A549 (cell line): ENCODE data around the gene ZNF200. TPM values are rescaled to one million over a fixed set of nuclear protein-coding genes. Genes with fewer than 3 reads are reported as not detected.

Experiments used
- ATAC-seq, 2 experiments: fragments of 200-7000 bp in 1 of 2; fragments of >200 bp in 1 of 2; cut with Nextera tagmentation in 1 of 2; cut with Tn5 transposase in 1 of 2; 3 replicates each; pipeline versions ENCODE4 v1.8.0 to v1.9.1; 2018 to 2020; ENCODE audit warnings: mild to moderate bottlenecking in 1 of 2, moderate library complexity in 1 of 2
- CTCF ChIA-PET: fragments of 300-600 bp; sonication (Branson Sonifier 250); formaldehyde crosslinking; extraction: SDS; loops from one replicate; lab custom pipeline; 2021; ENCODE audit warnings: antibody characterized with exemption, inconsistent platforms; lab: Yijun Ruan, JAX
- POLR2A ChIA-PET: fragments of 350-600 bp; formaldehyde crosslinking; extraction: SDS; loops from one replicate; lab custom pipeline; 2021; ENCODE audit warnings: antibody characterized with exemption, inconsistent platforms; lab: Yijun Ruan, JAX
- DNase-seq, 2 experiments: peaks; one replicate each; pipeline versions ENCODE4 v3.0.0 to v3.0.0-alpha.2; 2011 to 2016; ENCODE audit warnings: low read depth in 1 of 2, low spot score in 1 of 2
- FAIRE-seq: peaks from 2 replicates; lab custom pipeline; 2011; peaks lifted over from hg19 to GRCh38; lab: Jason Lieb, UNC
- H3K27ac ChIP-seq, 2 experiments: fragments of >200 bp; sonication (Bioruptor Twin); formaldehyde crosslinking; 3 replicates each; pipeline ENCODE4 v1.5.1; 2016 to 2017
- H3K4me1 ChIP-seq: fragments of >200 bp; sonication (Bioruptor Twin); formaldehyde crosslinking; 3 replicates; pipeline ENCODE4 v1.6.1; 2016
- H3K4me2 ChIP-seq: fragments of >200 bp; sonication (Bioruptor Twin); formaldehyde crosslinking; 3 replicates; pipeline ENCODE4 v1.6.1; 2016
- H3K4me3 ChIP-seq: fragments of >200 bp; sonication (Bioruptor Twin); formaldehyde crosslinking; 3 replicates; pipeline ENCODE4 v1.5.1; 2016
- H3K9me3 ChIP-seq: fragments of >200 bp; sonication (Bioruptor Twin); formaldehyde crosslinking; 3 replicates; pipeline ENCODE4 v1.6.1; 2016
- BHLHE40 ChIP-seq: IDR thresholded peaks from 2 replicates; pipeline ENCODE4 v1.6.1; 2012; ENCODE audit warnings: low read depth, low read length, inconsistent platforms
- CBX2 ChIP-seq: fragments of 200-600 bp; sonication (generic); IDR thresholded peaks from 2 replicates; pipeline ENCODE4 v1.6.1; 2016; ENCODE audit warnings: low read depth, mild to moderate bottlenecking, borderline replicate concordance
- CBX8 ChIP-seq: fragments of 200-600 bp; sonication (generic); IDR thresholded peaks from 2 replicates; pipeline ENCODE4 v1.6.1; 2016
- CEBPB ChIP-seq, 2 experiments: fragments of >200 bp in 1 of 2; sonication (Bioruptor Twin) in 1 of 2; formaldehyde crosslinking in 1 of 2; IDR thresholded peaks; 2 replicates each; pipeline ENCODE4 v1.6.1; 2012 to 2016
- CHD2 ChIP-seq: fragments of 150-350 bp; IDR thresholded peaks from 2 replicates; pipeline ENCODE4 v1.6.1; 2014; ENCODE audit warnings: low read length; ENCODE audit not compliant: partially characterized antibody
- EHMT2 ChIP-seq: fragments of 200-600 bp; sonication (generic); IDR thresholded peaks from 2 replicates; pipeline ENCODE4 v1.6.1; 2016; ENCODE audit warnings: antibody characterized with exemption, low read depth, mild to moderate bottlenecking, moderate library complexity
- FOSL2 ChIP-seq, 2 experiments: fragments of 450-650 bp in 1 of 2; fragments of >200 bp in 1 of 2; sonication (Bioruptor Twin) in 1 of 2; formaldehyde crosslinking; IDR thresholded peaks; 2 replicates each; pipeline versions ENCODE4 v1.5.0 to v1.6.1; 2016 to 2020; ENCODE audit warnings: mild to moderate bottlenecking in 1 of 2, moderate library complexity in 1 of 2
- FOXS1 ChIP-seq: fragments of 250-450 bp; sonication (Bioruptor Pico); IDR thresholded peaks from 2 replicates; pipeline ENCODE4 v1.5.0; 2020; ENCODE audit warnings: mild to moderate bottlenecking, moderate library complexity
- HDAC2 ChIP-seq: fragments of 200-600 bp; sonication (generic); IDR thresholded peaks from 2 replicates; pipeline ENCODE4 v1.6.1; 2016
- HEYL ChIP-seq: fragments of 250-450 bp; sonication (Bioruptor Pico); IDR thresholded peaks from 2 replicates; pipeline ENCODE4 v1.8.0; 2021; ENCODE audit warnings: mild to moderate bottlenecking, moderate library complexity
- HOXA7 ChIP-seq: fragments of 250-450 bp; sonication (Bioruptor Pico); IDR thresholded peaks from 2 replicates; pipeline ENCODE4 v1.5.0; 2020; ENCODE audit warnings: mild to moderate bottlenecking, moderate library complexity
- JUN ChIP-seq, 2 experiments: fragments of >200 bp; sonication (Bioruptor Twin); formaldehyde crosslinking; IDR thresholded peaks; 2 replicates in 1 of 2; 3 replicates in 1 of 2; pipeline ENCODE4 v1.6.1; 2016 to 2017
- JUNB ChIP-seq: fragments of >200 bp; sonication (Bioruptor Twin); formaldehyde crosslinking; IDR thresholded peaks from 2 replicates; pipeline ENCODE4 v1.6.1; 2016
- KDM5A ChIP-seq: fragments of 200-600 bp; sonication (generic); IDR thresholded peaks from 2 replicates; pipeline ENCODE4 v1.6.1; 2016; ENCODE audit warnings: antibody characterized with exemption, mild to moderate bottlenecking
- NFE2L2 ChIP-seq: fragments of 150-350 bp; conservative IDR thresholded peaks from 2 replicates; pipeline ENCODE4 v1.6.1; 2014; ENCODE audit warnings: low read length
- NPAS2 ChIP-seq: fragments of 250-450 bp; sonication (Bioruptor Pico); IDR thresholded peaks from 2 replicates; pipeline ENCODE4 v1.8.0; 2022; ENCODE audit warnings: mild to moderate bottlenecking, moderate library complexity, borderline replicate concordance
- NR3C1 ChIP-seq: fragments of >200 bp; sonication (Bioruptor Twin); formaldehyde crosslinking; IDR thresholded peaks from 3 replicates; pipeline ENCODE4 v1.6.1; 2017
- RARB ChIP-seq: fragments of 250-450 bp; sonication (Bioruptor Pico); IDR thresholded peaks from 2 replicates; pipeline ENCODE4 v1.8.0; 2021; ENCODE audit warnings: mild to moderate bottlenecking, moderate library complexity
- RNF2 ChIP-seq: fragments of 200-600 bp; sonication (generic); IDR thresholded peaks from 2 replicates; pipeline ENCODE4 v1.6.1; 2016; ENCODE audit warnings: low read depth, mild to moderate bottlenecking, antibody characterized with exemption, moderate library complexity, borderline replicate concordance
- SMC3 ChIP-seq: fragments of >200 bp; sonication (Bioruptor Twin); formaldehyde crosslinking; IDR thresholded peaks from 3 replicates; pipeline ENCODE4 v1.6.1; 2018; ENCODE audit warnings: inconsistent platforms
- TFCP2L1 ChIP-seq: fragments of 250-450 bp; sonication (Bioruptor Pico); IDR thresholded peaks from 2 replicates; pipeline ENCODE4 v1.5.0; 2021; ENCODE audit warnings: mild to moderate bottlenecking
- TP53 ChIP-seq: fragments of 250-450 bp; sonication (Bioruptor Pico); IDR thresholded peaks from 2 replicates; pipeline ENCODE4 v1.5.0; 2021; ENCODE audit warnings: mild to moderate bottlenecking, moderate library complexity
- ZC3H11A ChIP-seq: fragments of 450-650 bp; IDR thresholded peaks from 2 replicates; pipeline ENCODE4 v1.6.1; 2014; ENCODE audit warnings: antibody characterized with exemption, mild to moderate bottlenecking
- ZSCAN20 ChIP-seq: fragments of 250-450 bp; sonication (Bioruptor Pico); IDR thresholded peaks from 2 replicates; pipeline ENCODE4 v1.8.0; 2022; ENCODE audit warnings: mild to moderate bottlenecking, moderate library complexity
- WGBS: methylation state at CpG from one replicate; pipeline ENCODE4 v1.1.6; 2017; ENCODE audit errors: missing lambda C conversion rate; 5-methylcytosine and 5-hydroxymethylcytosine counted together
- polyA plus RNA-seq, 4 experiments: library from polyadenylated mRNA; depleted of rRNA in 3 of 4; stranded (reverse); fragments of >200 nt; fragmentation: RNase III in 1 of 4; extraction: RNeasy Plus Mini Kit Qiagen cat#74134 plus additional on column Dnase treatment in 1 of 4; gene quantifications; 2 replicates in 3 of 4; 3 replicates in 1 of 4; pipeline ENCODE4 v1.2.3, GENCODE V29; 2011 to 2017
- TF ChIP-seq, protein P1 (sequence below): IDR thresholded peaks from 2 replicates; pipeline ENCODE4 v1.6.1; 2012
- TF ChIP-seq, protein P2 (sequence below): fragments of 200-600 bp; sonication (generic); IDR thresholded peaks from 2 replicates; pipeline ENCODE4 v1.6.1; 2016; ENCODE audit warnings: antibody characterized with exemption, mild to moderate bottlenecking, moderate library complexity
- TF ChIP-seq, protein P3 (sequence below): fragments of 150-350 bp; IDR thresholded peaks from 2 replicates; pipeline ENCODE4 v1.6.1; 2014; ENCODE audit warnings: low read depth, mild to moderate bottlenecking, low read length
- TF ChIP-seq, protein P4 (sequence below): fragments of >200 bp; sonication (Bioruptor Twin); formaldehyde crosslinking; IDR thresholded peaks from 3 replicates; pipeline ENCODE4 v1.6.1; 2016

ZNF200 gene
- polyA plus RNA-seq, 2 of the 4 experiments (the other 2 are of a cell fraction) = 6.9 to 7.5 TPM

DNA sequence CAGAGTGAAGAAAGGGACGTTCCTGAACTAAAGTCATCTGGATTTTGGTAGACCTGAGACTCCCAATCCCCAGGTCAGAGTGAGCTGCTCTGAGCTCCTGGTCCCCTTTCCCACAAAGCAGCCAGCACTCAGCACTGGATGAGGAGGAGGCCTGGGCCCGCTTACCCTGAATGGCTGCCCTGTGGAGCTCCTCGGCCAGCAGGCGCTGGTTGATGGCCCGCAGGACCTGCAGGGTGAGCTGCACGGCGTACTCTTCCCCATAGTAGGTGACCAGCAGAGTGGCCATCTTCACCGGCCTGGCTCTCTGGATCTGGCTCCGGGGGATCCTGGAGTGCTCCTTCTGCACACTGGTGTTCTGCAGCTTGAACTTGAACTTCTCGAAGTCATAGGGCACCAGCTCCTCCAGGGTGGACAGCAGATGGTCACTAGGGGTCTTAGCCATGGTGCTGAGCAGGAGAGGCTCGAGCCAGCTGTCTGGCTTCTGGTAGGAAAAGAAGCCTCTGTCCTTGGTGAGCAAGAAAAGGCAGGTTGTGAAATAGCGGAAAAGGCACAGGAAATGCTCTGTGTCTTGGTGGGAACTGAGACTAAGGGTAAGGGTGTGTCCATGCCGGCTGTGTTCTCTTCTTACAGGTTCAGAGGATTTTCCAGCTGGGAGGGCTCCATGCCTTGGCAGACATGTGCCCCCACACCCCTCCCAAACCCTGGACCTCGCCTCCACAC lies 21.3 kb upstream of the ZNF200 start, which contains the start of gene MEFV:
TSS of gene MEFV (minus strand) at position 488 of the 720 bp plus-strand sequence. CDS start at position 442, 46 bp downstream.
- Histone ChIP-seq H3K4me2 (no peak within 1 kb of the TSS), H3K27ac (no peak within 1 kb of the TSS), H3K9me3 (no peaks in the 10 kb centered on the region), H3K4me3 (no peak within 1 kb of the TSS), H3K4me1 (no peaks in the 10 kb centered on the region)
- ChIA-PET POLR2A (no interaction called here), CTCF (interaction anchor here (0.7 to 1.8 kb wide), 2 partner anchors 11 to 167 kb away, joined by 3 to 6 read pairs; no protein-coding TSS in a partner anchor)
- TF ChIP-seq, protein P1, sequence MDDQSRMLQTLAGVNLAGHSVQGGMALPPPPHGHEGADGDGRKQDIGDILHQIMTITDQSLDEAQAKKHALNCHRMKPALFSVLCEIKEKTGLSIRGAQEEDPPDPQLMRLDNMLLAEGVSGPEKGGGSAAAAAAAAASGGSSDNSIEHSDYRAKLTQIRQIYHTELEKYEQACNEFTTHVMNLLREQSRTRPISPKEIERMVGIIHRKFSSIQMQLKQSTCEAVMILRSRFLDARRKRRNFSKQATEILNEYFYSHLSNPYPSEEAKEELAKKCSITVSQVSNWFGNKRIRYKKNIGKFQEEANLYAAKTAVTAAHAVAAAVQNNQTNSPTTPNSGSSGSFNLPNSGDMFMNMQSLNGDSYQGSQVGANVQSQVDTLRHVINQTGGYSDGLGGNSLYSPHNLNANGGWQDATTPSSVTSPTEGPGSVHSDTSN = no peak
- TF ChIP-seq, protein P2, sequence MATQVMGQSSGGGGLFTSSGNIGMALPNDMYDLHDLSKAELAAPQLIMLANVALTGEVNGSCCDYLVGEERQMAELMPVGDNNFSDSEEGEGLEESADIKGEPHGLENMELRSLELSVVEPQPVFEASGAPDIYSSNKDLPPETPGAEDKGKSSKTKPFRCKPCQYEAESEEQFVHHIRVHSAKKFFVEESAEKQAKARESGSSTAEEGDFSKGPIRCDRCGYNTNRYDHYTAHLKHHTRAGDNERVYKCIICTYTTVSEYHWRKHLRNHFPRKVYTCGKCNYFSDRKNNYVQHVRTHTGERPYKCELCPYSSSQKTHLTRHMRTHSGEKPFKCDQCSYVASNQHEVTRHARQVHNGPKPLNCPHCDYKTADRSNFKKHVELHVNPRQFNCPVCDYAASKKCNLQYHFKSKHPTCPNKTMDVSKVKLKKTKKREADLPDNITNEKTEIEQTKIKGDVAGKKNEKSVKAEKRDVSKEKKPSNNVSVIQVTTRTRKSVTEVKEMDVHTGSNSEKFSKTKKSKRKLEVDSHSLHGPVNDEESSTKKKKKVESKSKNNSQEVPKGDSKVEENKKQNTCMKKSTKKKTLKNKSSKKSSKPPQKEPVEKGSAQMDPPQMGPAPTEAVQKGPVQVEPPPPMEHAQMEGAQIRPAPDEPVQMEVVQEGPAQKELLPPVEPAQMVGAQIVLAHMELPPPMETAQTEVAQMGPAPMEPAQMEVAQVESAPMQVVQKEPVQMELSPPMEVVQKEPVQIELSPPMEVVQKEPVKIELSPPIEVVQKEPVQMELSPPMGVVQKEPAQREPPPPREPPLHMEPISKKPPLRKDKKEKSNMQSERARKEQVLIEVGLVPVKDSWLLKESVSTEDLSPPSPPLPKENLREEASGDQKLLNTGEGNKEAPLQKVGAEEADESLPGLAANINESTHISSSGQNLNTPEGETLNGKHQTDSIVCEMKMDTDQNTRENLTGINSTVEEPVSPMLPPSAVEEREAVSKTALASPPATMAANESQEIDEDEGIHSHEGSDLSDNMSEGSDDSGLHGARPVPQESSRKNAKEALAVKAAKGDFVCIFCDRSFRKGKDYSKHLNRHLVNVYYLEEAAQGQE = no peak
- TF ChIP-seq RNF2 = no peak
- TF ChIP-seq NFE2L2 = no peak
- TF ChIP-seq ZSCAN20 = no peak
- TF ChIP-seq JUN (IDR thresholded peaks at IDR 0.05) = no peak
- no peak for TF ChIP-seq FOSL2 (IDR thresholded peaks at IDR 0.05)
- no peak for TF ChIP-seq FOSL2 (CRISPR knock-in tag; IDR thresholded peaks at IDR 0.05)
- no peak for TF ChIP-seq SMC3
- TF ChIP-seq HOXA7 (CRISPR knock-in tag) = no peak
- no peak for TF ChIP-seq HDAC2
- no peak for TF ChIP-seq CBX2
- TF ChIP-seq, protein P3, sequence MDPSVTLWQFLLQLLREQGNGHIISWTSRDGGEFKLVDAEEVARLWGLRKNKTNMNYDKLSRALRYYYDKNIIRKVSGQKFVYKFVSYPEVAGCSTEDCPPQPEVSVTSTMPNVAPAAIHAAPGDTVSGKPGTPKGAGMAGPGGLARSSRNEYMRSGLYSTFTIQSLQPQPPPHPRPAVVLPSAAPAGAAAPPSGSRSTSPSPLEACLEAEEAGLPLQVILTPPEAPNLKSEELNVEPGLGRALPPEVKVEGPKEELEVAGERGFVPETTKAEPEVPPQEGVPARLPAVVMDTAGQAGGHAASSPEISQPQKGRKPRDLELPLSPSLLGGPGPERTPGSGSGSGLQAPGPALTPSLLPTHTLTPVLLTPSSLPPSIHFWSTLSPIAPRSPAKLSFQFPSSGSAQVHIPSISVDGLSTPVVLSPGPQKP = no peak
- no peak for TF ChIP-seq HEYL (CRISPR knock-in tag)
- TF ChIP-seq RARB (CRISPR knock-in tag) = no peak
- TF ChIP-seq, protein P4, sequence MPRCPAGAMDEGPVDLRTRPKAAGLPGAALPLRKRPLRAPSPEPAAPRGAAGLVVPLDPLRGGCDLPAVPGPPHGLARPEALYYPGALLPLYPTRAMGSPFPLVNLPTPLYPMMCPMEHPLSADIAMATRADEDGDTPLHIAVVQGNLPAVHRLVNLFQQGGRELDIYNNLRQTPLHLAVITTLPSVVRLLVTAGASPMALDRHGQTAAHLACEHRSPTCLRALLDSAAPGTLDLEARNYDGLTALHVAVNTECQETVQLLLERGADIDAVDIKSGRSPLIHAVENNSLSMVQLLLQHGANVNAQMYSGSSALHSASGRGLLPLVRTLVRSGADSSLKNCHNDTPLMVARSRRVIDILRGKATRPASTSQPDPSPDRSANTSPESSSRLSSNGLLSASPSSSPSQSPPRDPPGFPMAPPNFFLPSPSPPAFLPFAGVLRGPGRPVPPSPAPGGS = no peak
- no peak for TF ChIP-seq JUNB
- no peak for TF ChIP-seq NR3C1
- TF ChIP-seq EHMT2 = no peak
- no peak for TF ChIP-seq CEBPB (IDR thresholded peaks at IDR 0.05)
- no peak for DNase-seq
- no peak for ATAC-seq
- no peak for FAIRE-seq
- 54% methylated on average over 14 of the region's 14 CpGs for WGBS

DNA sequence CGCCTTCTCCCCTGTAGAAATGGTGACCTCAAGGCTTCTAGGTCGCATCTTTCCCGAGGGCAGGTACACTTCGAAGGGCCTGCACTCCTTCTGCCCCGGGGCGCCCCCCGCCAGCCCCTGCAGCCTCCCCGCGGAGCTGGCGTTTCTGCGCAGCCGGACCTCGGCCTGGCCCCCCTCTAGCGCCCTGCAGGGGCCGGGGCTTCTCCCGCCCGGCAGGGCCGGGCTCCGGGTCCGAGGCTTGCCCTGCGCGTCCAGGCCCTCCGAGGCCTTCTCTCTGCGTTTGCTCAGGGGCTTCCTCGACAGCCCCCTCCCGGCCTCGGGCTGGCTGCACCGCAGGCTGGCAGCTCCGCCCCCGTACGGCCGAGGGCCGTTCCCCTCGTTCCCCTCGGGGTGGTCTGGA lies 19.4 kb upstream of the ZNF200 start:
- CTCF ChIA-PET = interaction anchor here (0.9 kb wide), 1 partner anchor 125 kb away, joined by 4 read pairs; no protein-coding TSS in a partner anchor
- no peak for DNase-seq
- H3K4me2 ChIP-seq = no peak overlapping the region
- FAIRE-seq = no peak
- no peaks in the 10 kb centered on the region for H3K9me3 ChIP-seq
- no peak overlapping the region for H3K4me3 ChIP-seq
- H3K4me1 ChIP-seq = no peaks in the 10 kb centered on the region
- ATAC-seq = no peak
- no peak overlapping the region for H3K27ac ChIP-seq
- POLR2A ChIA-PET = no interaction called here
- 68% methylated on average over 34 of the region's 35 CpGs for WGBS
- TF ChIP-seq RNF2 = no peak
- TF ChIP-seq CBX8 = no peak
- TF ChIP-seq, protein P4 = no peak
- TF ChIP-seq KDM5A = no peak
- TF ChIP-seq, protein P1 = no peak
- TF ChIP-seq FOSL2 (IDR thresholded peaks at IDR 0.05) = no peak
- no peak for TF ChIP-seq FOSL2 (CRISPR knock-in tag; IDR thresholded peaks at IDR 0.05)
- no peak for TF ChIP-seq JUN (IDR thresholded peaks at IDR 0.05)
- TF ChIP-seq CHD2 = no peak
- no peak for TF ChIP-seq ZC3H11A
- TF ChIP-seq TP53 = no peak
- TF ChIP-seq TFCP2L1 (CRISPR knock-in tag) = no peak
- TF ChIP-seq NPAS2 (CRISPR knock-in tag) = no peak
- TF ChIP-seq BHLHE40 = no peak
- no peak for TF ChIP-seq FOXS1 (CRISPR knock-in tag)
